ENCODE measurements around the gene EXT2. TPM values are rescaled to one million over a fixed set of nuclear protein-coding genes. Genes with fewer than 3 reads are reported as not detected.

EXT2 gene
- total RNA-seq, 1 donor from 2014 or later: 140 TPM

- DNase-seq (ENCODE audit: low read depth): no peak
Observed at GRCh38 chr11:44143987-44144909, 48.8 kb downstream of the EXT2 start.

GRCh38 chr11:44145011-44145775 is 49.7 kb downstream of the EXT2 start:
- H3K4me3 ChIP-seq (ENCODE audit: low read depth, low read length): no peak overlapping the region
- no peak for DNase-seq (ENCODE audit: low read depth)
- TF ChIP-seq CTCF (conservative IDR thresholded peaks at IDR 0.05; ENCODE audit: low read depth, low read length): no peak

More at GRCh38 chr11:44143987-44144909, 48.8 kb downstream of the EXT2 start:
- TF ChIP-seq CTCF (conservative IDR thresholded peaks at IDR 0.05; ENCODE audit: low read depth, low read length): no peak
- H3K4me3 ChIP-seq (ENCODE audit: low read depth, low read length): no peak overlapping the region

- no peak for TF ChIP-seq CTCF (conservative IDR thresholded peaks at IDR 0.05; ENCODE audit: low read depth, low read length)
- DNase-seq (ENCODE audit: low read depth): no peak
- H3K4me3 ChIP-seq (ENCODE audit: low read depth, low read length): no peak overlapping the region
Observed at GRCh38 chr11:44146931-44147330, 51.5 kb downstream of the EXT2 start.

GRCh38 chr11:44147751-44148150 is 52.3 kb downstream of the EXT2 start:
- no peak for DNase-seq (ENCODE audit: low read depth)
- TF ChIP-seq CTCF (conservative IDR thresholded peaks at IDR 0.05; ENCODE audit: low read depth, low read length): no peak
- H3K4me3 ChIP-seq (ENCODE audit: low read depth, low read length): no peak overlapping the region

- TF ChIP-seq CTCF (conservative IDR thresholded peaks at IDR 0.05; ENCODE audit: low read depth, low read length): no peak
- DNase-seq (ENCODE audit: low read depth): no peak
- H3K4me3 ChIP-seq (ENCODE audit: low read depth, low read length): no peak overlapping the region
Observed at GRCh38 chr11:44149651-44150050, 54.2 kb downstream of the EXT2 start.

- no peak overlapping the region for H3K4me3 ChIP-seq (ENCODE audit: low read depth, low read length)
- no peak for DNase-seq (ENCODE audit: low read depth)
- TF ChIP-seq CTCF (conservative IDR thresholded peaks at IDR 0.05; ENCODE audit: low read depth, low read length): no peak
Observed at GRCh38 chr11:44150401-44150800, 54.9 kb downstream of the EXT2 start.
